ENCODE measurements around the gene DPT.

DNA sequence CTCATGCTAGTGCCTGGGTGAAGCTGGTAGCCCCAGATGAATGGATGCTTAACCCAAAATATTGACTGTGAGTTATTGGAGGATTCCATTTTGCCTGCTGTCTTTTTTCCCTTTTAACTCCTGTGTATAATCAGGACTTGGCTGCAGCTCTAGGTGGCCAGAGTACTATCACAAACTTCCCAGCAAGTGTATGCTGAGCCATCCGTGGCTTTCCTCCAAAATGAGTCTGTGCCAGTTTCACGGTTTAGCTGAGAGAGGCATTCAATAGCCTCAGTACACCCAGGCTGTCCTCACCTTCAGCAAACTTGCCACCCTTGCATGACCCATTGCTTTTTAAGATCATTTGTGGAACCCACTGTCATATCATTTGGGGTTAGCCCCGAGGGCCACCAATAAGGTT lies 5.3 kb upstream of the DPT start:
- TF ChIP-seq, protein P1, sequence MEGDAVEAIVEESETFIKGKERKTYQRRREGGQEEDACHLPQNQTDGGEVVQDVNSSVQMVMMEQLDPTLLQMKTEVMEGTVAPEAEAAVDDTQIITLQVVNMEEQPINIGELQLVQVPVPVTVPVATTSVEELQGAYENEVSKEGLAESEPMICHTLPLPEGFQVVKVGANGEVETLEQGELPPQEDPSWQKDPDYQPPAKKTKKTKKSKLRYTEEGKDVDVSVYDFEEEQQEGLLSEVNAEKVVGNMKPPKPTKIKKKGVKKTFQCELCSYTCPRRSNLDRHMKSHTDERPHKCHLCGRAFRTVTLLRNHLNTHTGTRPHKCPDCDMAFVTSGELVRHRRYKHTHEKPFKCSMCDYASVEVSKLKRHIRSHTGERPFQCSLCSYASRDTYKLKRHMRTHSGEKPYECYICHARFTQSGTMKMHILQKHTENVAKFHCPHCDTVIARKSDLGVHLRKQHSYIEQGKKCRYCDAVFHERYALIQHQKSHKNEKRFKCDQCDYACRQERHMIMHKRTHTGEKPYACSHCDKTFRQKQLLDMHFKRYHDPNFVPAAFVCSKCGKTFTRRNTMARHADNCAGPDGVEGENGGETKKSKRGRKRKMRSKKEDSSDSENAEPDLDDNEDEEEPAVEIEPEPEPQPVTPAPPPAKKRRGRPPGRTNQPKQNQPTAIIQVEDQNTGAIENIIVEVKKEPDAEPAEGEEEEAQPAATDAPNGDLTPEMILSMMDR (IDR thresholded peaks at IDR 0.05; ENCODE audit: low read length) = no peak
- TF ChIP-seq EZH2 (optimal IDR thresholded peaks at IDR 0.05; ENCODE audit: low read depth, low read length) (no peak), EZH2phosphoT487 (IDR thresholded peaks at IDR 0.05; ENCODE audit: low read length) (no peak)

Measured in MM.1S (cell line).